VCaP (cell line): ENCODE results near the gene MOXD1.

Experiments
- H3K27ac ChIP-seq: fragments of 450-650 bp; 2 replicates; pipeline ENCODE4 v1.5.1; 2017
- TF ChIP-seq, protein P1 (sequence below): fragments of 450-650 bp; conservative IDR thresholded peaks from 2 replicates; pipeline ENCODE4 v1.5.1; 2017; ENCODE audit warnings: mild to moderate bottlenecking, moderate library complexity

Gene MOXD1

DNA sequence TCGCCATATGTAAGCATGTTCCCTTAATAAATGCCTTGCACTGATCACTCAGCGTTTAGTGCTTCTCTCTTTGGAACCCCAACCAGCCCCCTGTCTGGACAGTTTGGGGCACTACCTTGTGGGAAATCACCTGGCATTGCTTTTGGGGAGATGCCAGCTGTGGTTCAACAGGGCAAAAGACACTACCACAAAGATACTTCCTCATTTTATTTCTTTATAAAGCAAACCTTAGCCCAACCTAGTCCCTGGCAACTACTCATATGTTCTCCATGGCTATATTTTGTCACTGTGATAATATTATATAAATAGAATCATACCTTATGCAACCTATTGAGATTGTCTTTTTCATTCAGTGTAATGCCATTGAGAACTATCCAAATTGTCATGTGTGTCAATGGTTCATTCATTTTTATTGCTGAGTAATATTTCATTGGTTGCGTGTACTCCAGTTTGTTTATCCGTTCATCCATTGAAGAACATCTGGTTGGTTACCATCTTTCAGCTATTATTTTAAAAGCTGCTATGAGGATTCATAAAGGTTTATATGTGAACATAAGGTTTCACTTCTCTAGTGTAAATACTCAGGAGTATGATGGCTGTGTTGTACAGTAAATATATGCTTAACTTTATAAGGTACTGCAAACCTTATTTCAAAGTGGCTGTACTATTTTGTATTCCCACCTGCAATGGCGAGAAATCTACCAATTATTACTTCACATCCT, 114.8 kb downstream of the MOXD1 start:
- peak overlapping the region; percentile 49 for H3K27ac ChIP-seq

DNA sequence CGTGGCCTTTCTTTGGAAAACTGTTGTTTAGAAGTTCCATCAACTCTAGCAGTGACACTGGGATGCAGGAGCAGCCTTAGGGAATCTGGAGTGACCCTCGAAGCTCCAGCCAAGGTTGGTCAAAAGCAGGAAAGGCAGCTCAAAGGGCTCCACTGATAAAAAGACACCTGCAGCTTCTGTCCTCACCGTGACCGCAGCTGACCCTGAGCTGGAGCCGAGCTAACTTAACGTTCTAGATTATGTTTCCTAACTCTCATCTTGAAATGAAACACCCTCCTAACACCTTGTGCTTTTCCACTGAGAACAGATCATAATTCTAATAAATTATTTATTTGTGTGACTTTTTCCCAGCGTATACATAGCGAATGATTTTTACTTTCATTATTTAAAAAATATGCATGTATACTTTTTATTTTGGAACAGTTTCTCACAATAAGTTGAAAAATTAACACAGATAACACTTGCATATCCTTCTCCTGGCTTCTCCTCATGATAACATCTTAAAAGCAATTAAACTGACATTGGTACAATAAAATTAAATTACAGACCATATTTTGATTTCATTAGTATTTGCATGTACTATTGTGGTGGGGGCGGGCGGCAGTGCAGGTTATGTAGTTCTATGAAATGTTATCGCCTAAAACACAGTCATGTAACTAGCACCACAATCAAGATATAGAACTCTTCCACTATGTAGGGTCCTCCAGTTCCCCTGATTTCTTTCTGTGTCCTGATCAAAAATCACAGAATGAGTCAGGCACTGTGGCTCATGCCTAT, 116.1 kb downstream of the MOXD1 start:
- TF ChIP-seq, protein P1, sequence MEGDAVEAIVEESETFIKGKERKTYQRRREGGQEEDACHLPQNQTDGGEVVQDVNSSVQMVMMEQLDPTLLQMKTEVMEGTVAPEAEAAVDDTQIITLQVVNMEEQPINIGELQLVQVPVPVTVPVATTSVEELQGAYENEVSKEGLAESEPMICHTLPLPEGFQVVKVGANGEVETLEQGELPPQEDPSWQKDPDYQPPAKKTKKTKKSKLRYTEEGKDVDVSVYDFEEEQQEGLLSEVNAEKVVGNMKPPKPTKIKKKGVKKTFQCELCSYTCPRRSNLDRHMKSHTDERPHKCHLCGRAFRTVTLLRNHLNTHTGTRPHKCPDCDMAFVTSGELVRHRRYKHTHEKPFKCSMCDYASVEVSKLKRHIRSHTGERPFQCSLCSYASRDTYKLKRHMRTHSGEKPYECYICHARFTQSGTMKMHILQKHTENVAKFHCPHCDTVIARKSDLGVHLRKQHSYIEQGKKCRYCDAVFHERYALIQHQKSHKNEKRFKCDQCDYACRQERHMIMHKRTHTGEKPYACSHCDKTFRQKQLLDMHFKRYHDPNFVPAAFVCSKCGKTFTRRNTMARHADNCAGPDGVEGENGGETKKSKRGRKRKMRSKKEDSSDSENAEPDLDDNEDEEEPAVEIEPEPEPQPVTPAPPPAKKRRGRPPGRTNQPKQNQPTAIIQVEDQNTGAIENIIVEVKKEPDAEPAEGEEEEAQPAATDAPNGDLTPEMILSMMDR: no peak
- peak overlapping the region; percentile 49 for H3K27ac ChIP-seq

More for the DNA sequence above, 114.8 kb downstream of the MOXD1 start:
- TF ChIP-seq, protein P1: no peak

DNA sequence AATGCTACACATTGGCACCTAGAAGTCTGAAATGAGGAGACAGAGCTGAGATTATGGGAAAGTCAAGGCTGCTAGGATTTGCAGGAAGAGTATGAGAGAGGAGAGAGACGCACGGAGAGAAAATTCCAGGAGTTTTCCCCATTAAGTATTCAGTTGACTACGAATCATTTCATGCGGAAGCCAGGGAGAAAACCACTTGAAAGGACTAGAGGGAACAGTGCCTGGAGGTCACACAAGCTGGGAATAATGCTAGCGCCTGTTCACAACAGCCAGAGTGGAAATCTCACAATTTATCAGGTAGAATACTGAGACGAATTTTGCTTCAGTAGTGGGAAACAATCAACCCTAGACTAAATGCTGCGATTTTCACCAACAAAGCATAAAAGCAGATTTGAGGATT, 118.6 kb downstream of the MOXD1 start:
- H3K27ac ChIP-seq: no peak overlapping the region
- TF ChIP-seq, protein P1: no peak

DNA sequence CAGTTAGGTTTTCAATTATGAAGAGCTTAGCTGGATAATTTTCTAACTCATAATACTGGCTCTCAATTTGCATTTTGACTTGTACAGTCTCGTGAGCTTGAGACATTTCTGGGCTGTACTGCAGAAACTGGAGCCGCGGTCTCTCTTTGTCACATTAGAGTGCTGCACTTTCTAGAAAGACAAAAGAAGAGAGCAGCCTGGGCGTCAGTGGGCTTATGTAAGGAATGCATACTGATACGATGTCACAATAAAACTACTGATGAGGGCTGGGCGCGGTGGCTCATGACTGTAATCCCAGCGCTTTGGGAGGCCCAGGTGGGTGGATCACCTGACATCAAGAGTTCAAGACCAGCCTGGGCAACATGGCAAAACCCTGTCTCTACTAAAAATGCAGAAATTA, 120.8 kb downstream of the MOXD1 start:
- H3K27ac ChIP-seq: no peak overlapping the region
- TF ChIP-seq, protein P1: no peak

DNA sequence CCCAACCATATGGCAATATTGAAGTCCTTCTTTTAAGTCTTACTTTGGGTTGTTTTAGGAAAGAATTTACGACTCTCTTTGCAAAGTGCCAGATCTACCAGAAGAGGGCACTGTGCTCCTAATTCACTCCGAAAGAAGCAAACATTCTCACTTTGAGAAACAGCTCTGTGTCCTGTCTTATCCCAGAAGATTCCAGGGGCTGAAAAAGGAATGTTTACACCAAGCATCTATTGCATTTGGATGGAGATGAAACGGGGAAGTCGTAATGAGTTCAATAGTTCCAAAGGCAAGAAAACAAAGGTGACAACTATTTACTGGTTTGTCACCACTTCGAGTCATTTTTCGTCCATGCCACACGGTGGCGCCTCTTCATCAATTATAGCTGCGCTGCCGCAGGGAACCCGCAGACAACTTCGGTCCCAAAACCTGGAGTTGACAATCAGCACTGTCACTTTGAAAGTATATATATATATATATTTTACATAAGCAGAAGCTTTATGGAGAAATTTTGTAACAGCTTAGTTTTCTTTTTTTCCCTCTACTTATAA, 121.6 kb downstream of the MOXD1 start:
- TF ChIP-seq, protein P1: peak; percentile 92
- peak overlapping the region; percentile 38; the same call in 1 of the 2 replicates for H3K27ac ChIP-seq

DNA sequence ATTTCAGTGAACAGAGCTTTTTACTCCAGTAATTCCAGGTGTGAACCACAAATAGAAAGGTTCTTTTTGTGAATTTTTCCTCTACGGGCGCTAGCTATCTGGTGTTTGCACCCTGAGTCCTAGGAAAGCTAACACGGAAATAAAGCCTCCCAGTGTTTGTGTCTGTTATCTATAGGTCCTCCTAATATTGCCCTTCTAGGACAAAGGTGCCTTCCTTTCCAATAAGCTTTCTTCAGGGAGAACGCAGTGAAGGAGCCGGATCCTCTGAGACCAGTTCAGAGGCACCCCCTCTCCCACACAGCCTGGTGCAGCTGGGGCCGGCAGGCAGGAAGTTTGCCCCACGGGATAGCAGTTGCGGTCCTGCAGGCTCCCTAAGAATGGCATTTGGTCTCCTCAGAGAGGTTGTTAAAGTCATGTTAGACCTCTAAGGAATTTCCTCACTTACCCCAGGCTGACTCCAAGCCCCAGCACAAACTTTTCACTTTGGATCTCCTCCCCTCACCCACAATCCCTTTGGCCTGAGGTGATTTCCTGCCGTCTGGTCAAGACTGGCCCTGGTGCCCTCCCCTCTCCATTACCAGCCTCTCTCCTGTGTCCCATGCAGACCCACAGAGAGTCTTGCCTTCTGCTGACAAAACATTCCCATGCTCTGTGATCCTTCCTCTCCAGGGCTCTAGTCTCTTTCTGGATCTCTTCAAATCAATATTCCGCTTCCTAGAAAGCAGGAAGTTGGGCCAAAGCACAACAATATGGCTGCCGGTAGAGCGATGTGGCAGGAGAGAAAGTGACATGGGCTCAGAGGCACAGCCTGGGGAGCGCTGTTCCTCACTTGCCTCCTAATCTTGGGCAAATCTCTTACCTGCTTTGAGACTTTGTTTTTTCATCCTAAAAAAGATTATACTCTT, 126.0 kb downstream of the MOXD1 start:
- TF ChIP-seq, protein P1: no peak
- H3K27ac ChIP-seq: no peak overlapping the region
